Mesenchymal stem cell (in vitro differentiated cells and primary cell): ENCODE measurements around the gene PPRC1.

Source experiments
- DNase-seq: peaks from one replicate; pipeline ENCODE4 v3.0.0-alpha.2; 2013
- H2AFZ ChIP-seq: one replicate; pipeline ENCODE4 v1.6.1; 2013; ENCODE audit warnings: low read depth, mild to moderate bottlenecking, control low read depth, inconsistent platforms, low read length, moderate library complexity
- H2AK5ac ChIP-seq: 2 replicates; pipeline ENCODE4 v1.6.1; 2013; ENCODE audit warnings: low read length, moderate library complexity, mild to moderate bottlenecking, inconsistent platforms; ENCODE audit not compliant: severe bottlenecking
- H2BK120ac ChIP-seq: one replicate; pipeline ENCODE4 v1.6.1; 2013; ENCODE audit warnings: low read depth, mild to moderate bottlenecking, inconsistent platforms, low read length, moderate library complexity
- H2BK12ac ChIP-seq, 2 experiments: one replicate each; pipeline ENCODE4 v1.6.1; 2013; ENCODE audit warnings: inconsistent platforms in 2 of 2, low read length in 2 of 2, mild to moderate bottlenecking in 2 of 2, moderate library complexity in 2 of 2, control low read depth in 1 of 2
- H2BK15ac ChIP-seq: one replicate; pipeline ENCODE4 v1.6.1; 2013; ENCODE audit warnings: mild to moderate bottlenecking, low read depth, inconsistent platforms; ENCODE audit not compliant: poor library complexity, severe bottlenecking
- H2BK5ac ChIP-seq: 2 replicates; pipeline ENCODE4 v1.6.1; 2013; ENCODE audit warnings: low read depth, mild to moderate bottlenecking, low read length, control low read depth, inconsistent platforms; ENCODE audit not compliant: poor library complexity, severe bottlenecking
- H3K14ac ChIP-seq, 2 experiments: one replicate each; pipeline ENCODE4 v1.6.1; 2013; ENCODE audit warnings: inconsistent platforms in 2 of 2, low read length in 2 of 2, control low read depth in 1 of 2, mild to moderate bottlenecking in 1 of 2, moderate library complexity in 1 of 2
- H3K18ac ChIP-seq, 2 experiments: one replicate each; pipeline ENCODE4 v1.6.1; 2013; ENCODE audit warnings: inconsistent platforms in 2 of 2, low read length in 2 of 2, control low read depth in 1 of 2, low read depth in 1 of 2, mild to moderate bottlenecking in 1 of 2
- H3K23ac ChIP-seq, 2 experiments: one replicate each; pipeline ENCODE4 v1.6.1; 2013; ENCODE audit warnings: inconsistent platforms in 2 of 2, low read length in 2 of 2, mild to moderate bottlenecking in 2 of 2, moderate library complexity in 2 of 2, control low read depth in 1 of 2
- H3K27ac ChIP-seq: 2 replicates; pipeline ENCODE4 v1.5.1; 2013; ENCODE audit warnings: mild to moderate bottlenecking, moderate library complexity, low read length, control low read depth, inconsistent platforms; ENCODE audit not compliant: poor library complexity, severe bottlenecking
- H3K27me3 ChIP-seq, 2 experiments: 2 replicates each; pipeline versions ENCODE4 v1.6.1 to v1.7.0; 2013; ENCODE audit warnings: low read length in 2 of 2, mild to moderate bottlenecking in 2 of 2, moderate library complexity in 2 of 2, control low read depth in 1 of 2, inconsistent platforms in 1 of 2; ENCODE audit not compliant: control insufficient read depth in 1 of 2, insufficient read depth in 1 of 2
- H3K36me3 ChIP-seq, 2 experiments: 2 replicates each; pipeline versions ENCODE4 v1.6.1 to v1.7.0; 2013; ENCODE audit warnings: low read length in 2 of 2, control low read depth in 1 of 2, inconsistent platforms in 1 of 2, low read depth in 1 of 2, mild to moderate bottlenecking in 1 of 2; ENCODE audit not compliant: insufficient read depth in 2 of 2, control insufficient read depth in 1 of 2
- H3K4ac ChIP-seq, 2 experiments: one replicate each; pipeline ENCODE4 v1.6.1; 2013; ENCODE audit warnings: inconsistent platforms in 2 of 2, low read length in 2 of 2, mild to moderate bottlenecking in 2 of 2, moderate library complexity in 2 of 2, control low read depth in 1 of 2, low read depth in 1 of 2
- H3K4me1 ChIP-seq: 2 replicates; pipeline ENCODE4 v1.6.1; 2013; ENCODE audit warnings: low read depth, low read length, control low read depth; ENCODE audit not compliant: control insufficient read depth, insufficient read depth
- H3K4me2 ChIP-seq: 2 replicates; pipeline ENCODE4 v1.6.1; 2013; ENCODE audit warnings: low read length, mild to moderate bottlenecking, inconsistent platforms; ENCODE audit not compliant: poor library complexity, severe bottlenecking
- H3K4me3 ChIP-seq, 2 experiments: 2 replicates each; pipeline versions ENCODE4 v1.5.1 to v1.7.0; 2013; ENCODE audit warnings: low read length in 2 of 2, mild to moderate bottlenecking in 2 of 2, control low read depth in 1 of 2, low read depth in 1 of 2; ENCODE audit not compliant: insufficient read depth in 1 of 2
- H3K79me1 ChIP-seq: replicated peaks from 2 replicates; pipeline ENCODE4 v1.6.1; 2013; ENCODE audit warnings: mild to moderate bottlenecking, control low read depth, low read length, inconsistent platforms; ENCODE audit not compliant: poor library complexity, severe bottlenecking
- H3K9ac ChIP-seq: 2 replicates; pipeline ENCODE4 v1.7.0; 2013; ENCODE audit warnings: mild to moderate bottlenecking, low read length, moderate library complexity
- H3K9me3 ChIP-seq: 2 replicates; pipeline ENCODE4 v1.7.0; 2013; ENCODE audit warnings: mild to moderate bottlenecking, low read length; ENCODE audit not compliant: control insufficient read depth
- H4K8ac ChIP-seq: one replicate; pipeline ENCODE4 v1.6.1; 2013; ENCODE audit warnings: inconsistent platforms, mild to moderate bottlenecking, low read length, moderate library complexity
- H4K91ac ChIP-seq: one replicate; pipeline ENCODE4 v1.6.1; 2013; ENCODE audit warnings: mild to moderate bottlenecking, low read length, inconsistent platforms
- WGBS: methylation state at CpG from one replicate; pipeline ENCODE4 v1.1.7; 2013; ENCODE audit warnings: mixed read lengths; 5-methylcytosine and 5-hydroxymethylcytosine counted together

The PPRC1 gene

DNA sequence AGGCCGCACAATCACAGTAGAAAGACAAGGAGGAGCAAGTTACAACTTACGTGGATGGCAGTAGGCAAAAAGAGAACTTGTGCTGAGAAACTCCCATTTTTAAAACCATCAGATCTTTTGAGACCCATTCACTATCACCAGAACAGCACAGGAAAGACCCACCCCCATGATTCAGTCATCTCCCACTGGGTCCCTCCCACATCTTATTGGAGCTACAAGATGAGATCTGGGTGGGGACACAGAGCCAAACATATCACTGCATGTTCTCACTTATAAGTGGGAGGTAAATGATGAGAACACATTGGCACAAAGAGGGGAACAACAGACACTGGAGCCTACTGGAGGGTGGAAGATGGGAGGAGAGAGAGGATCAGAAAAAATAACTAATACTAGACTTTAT lies 51.8 kb downstream of the PPRC1 start:
- Histone ChIP-seq H2AK5ac (no peak overlapping the region), H2BK5ac (no peak overlapping the region), H2BK15ac (no peak overlapping the region), H2AFZ (no peak overlapping the region), H3K27ac (no peak overlapping the region), H4K91ac (no peak overlapping the region), H3K36me3 (no peaks in the 10 kb centered on the region), H3K9me3 (peaks cover 4% of the 10 kb centered on the region), H3K18ac (no peak overlapping the region), H3K23ac (no peak overlapping the region), H2BK120ac (no peak overlapping the region), H3K4me2 (no peak overlapping the region), H3K79me1 (no peaks in the 10 kb centered on the region), H3K14ac (no peak overlapping the region), H3K27me3 (no peaks in the 10 kb centered on the region), H3K9ac (no peak overlapping the region), H3K4me3 (no peak overlapping the region), H4K8ac (no peak overlapping the region), H3K4me1 (no peaks in the 10 kb centered on the region), H3K4ac (no peak overlapping the region), H2BK12ac (no peak overlapping the region)
- no peak for DNase-seq
- WGBS, result 89% methylated on average over 2 of the region's 2 CpGs

DNA sequence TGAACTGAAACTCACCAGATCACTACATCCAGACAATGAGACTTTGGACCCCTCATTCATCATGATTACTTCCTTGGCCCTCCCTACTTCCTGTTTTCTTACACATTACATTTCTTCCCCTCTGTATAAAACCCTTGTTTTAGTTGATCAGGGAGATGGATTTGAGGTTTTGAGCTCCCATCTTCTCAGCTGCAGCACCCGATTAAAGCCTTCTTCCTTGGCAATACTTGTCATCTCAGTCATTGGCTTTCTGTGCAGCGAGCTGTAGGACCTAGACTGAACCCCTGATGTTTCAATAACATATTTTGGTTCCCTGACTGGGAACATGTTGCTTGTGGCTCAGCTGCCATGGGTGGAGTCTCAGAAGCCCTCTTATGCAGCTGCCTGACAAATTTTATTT lies 52.4 kb downstream of the PPRC1 start:
- Histone ChIP-seq H4K8ac (no peak overlapping the region), H3K4me3 (no peak overlapping the region), H3K4ac (no peak overlapping the region), H3K14ac (no peak overlapping the region), H3K27me3 (no peaks in the 10 kb centered on the region), H3K9ac (no peak overlapping the region), H3K27ac (no peak overlapping the region), H2BK5ac (no peak overlapping the region), H3K4me2 (no peak overlapping the region), H2AFZ (no peak overlapping the region), H2BK12ac (no peak overlapping the region), H4K91ac (no peak overlapping the region), H3K36me3 (no peaks in the 10 kb centered on the region), H3K9me3 (peaks cover 4% of the 10 kb centered on the region), H3K23ac (no peak overlapping the region), H3K18ac (no peak overlapping the region), H3K79me1 (no peaks in the 10 kb centered on the region), H2AK5ac (no peak overlapping the region), H2BK120ac (no peak overlapping the region), H3K4me1 (no peaks in the 10 kb centered on the region), H2BK15ac (no peak overlapping the region)
- DNase-seq, result no peak
- 81% methylated on average over 2 of the region's 2 CpGs for WGBS

- H3K9ac ChIP-seq, result no peak overlapping the region
- H4K91ac ChIP-seq, result no peak overlapping the region
- WGBS, result 84% methylated on average over 14 of the region's 15 CpGs
- H3K14ac ChIP-seq, result no peak overlapping the region
- no peak overlapping the region for H3K4ac ChIP-seq
- no peak for DNase-seq
- H3K27me3 ChIP-seq, result no peaks in the 10 kb centered on the region
- no peaks in the 10 kb centered on the region for H3K4me1 ChIP-seq
- H3K9me3 ChIP-seq, result peaks cover 4% of the 10 kb centered on the region
- H3K79me1 ChIP-seq, result no peaks in the 10 kb centered on the region
- H3K36me3 ChIP-seq, result no peaks in the 10 kb centered on the region
- H3K23ac ChIP-seq, result no peak overlapping the region
- H2BK5ac ChIP-seq, result no peak overlapping the region
- H2BK15ac ChIP-seq, result no peak overlapping the region
- no peak overlapping the region for H2BK12ac ChIP-seq
- H2AK5ac ChIP-seq, result no peak overlapping the region
- no peak overlapping the region for H3K18ac ChIP-seq
- H4K8ac ChIP-seq, result no peak overlapping the region
- no peak overlapping the region for H3K4me3 ChIP-seq
- no peak overlapping the region for H3K27ac ChIP-seq
- H3K4me2 ChIP-seq, result no peak overlapping the region
- H2BK120ac ChIP-seq, result no peak overlapping the region
- H2AFZ ChIP-seq, result no peak overlapping the region
Measured at GRCh38 chr10:102185811-102186527, 53.1 kb downstream of the PPRC1 start.

DNA sequence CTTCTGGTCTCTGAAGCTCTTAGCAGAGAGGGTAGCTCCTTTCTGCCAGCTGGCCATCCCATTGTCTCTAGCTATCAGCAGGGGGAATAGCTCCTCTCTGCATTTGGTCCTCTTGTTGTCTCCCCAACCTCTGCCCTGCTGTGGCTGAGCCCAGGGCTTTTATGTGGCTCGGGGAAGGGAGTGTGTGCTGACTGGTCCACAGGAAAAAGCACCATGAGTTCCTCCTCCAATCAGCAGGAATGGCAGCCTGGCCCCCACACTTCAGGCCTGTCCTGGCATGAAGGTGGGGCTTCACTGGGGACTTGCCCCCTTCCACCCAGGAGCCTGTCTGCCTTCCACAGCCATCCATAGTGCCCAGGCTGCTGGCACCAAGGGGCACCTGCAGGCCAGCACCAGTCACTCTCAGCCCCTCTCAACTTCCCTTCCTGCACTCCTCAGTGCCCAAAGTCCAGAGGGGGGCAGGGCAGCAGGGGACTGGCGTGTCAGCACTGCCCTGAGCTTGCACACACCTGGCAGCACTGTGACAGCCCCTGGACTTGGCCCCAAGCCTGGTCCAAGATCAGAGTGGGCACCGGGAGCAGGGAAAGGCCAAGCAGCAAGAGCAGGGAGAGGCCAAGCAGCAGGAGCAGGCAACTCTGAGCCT lies 55.6 kb downstream of the PPRC1 start:
- Histone ChIP-seq H3K4me2 (no peak overlapping the region), H3K14ac (no peak overlapping the region), H2BK15ac (no peak overlapping the region), H2AFZ (no peak overlapping the region), H3K23ac (no peak overlapping the region), H3K27ac (no peak overlapping the region), H2AK5ac (no peak overlapping the region), H3K27me3 (no peaks in the 10 kb centered on the region), H3K9ac (no peak overlapping the region), H3K36me3 (no peaks in the 10 kb centered on the region), H4K8ac (no peak overlapping the region), H3K79me1 (no peaks in the 10 kb centered on the region), H3K4me3 (no peak overlapping the region), H2BK5ac (no peak overlapping the region), H3K4ac (no peak overlapping the region), H3K9me3 (peaks cover 20% of the 10 kb centered on the region), H4K91ac (no peak overlapping the region), H2BK120ac (no peak overlapping the region), H3K18ac (no peak overlapping the region), H3K4me1 (no peaks in the 10 kb centered on the region), H2BK12ac (no peak overlapping the region)
- no peak for DNase-seq
- 57% methylated on average over 3 of the region's 3 CpGs for WGBS
